ENCODE data around the gene NLGN1. TPM values are rescaled to one million over a fixed set of nuclear protein-coding genes. Genes with fewer than 3 reads are reported as not detected.
"Not testable (repeated sequence)": the region's sequence is repeated elsewhere in the genome, so short reads cannot be mapped to it uniquely, and the experiment has no call there.

The NLGN1 gene
- total RNA-seq, 4 donors from 2014 or later = 21.6 to 50.7 (median 30.4) TPM

DNA sequence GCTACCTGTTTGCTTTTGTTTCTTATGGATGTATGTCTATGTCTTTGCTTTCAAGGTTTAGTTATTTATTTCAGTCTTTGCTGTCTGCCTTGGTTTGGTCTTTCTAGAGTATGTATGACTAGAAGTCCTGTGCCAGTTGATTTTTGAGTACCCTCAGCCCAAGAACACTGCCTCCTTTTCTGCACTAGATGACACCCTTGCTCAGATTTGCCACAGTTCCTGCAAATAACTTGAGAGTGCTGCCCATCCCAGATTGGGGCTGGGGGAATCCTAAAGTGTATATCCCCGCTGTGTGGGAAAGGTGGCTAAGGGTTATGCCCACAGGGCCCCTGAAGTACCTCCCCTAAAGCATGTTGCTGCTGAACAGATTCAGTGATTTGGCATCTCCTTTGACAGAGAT is 32.0 kb downstream of the NLGN1 start:
- no peaks in the 10 kb centered on the region for H3K36me3 ChIP-seq
- no peaks in the 10 kb centered on the region for H3K4me1 ChIP-seq
- H3K27ac ChIP-seq = no peak overlapping the region
- peaks cover 0 to 52% (median 4%) of the 10 kb centered on the region in 4 donors for H3K9me3 ChIP-seq
- TF ChIP-seq, protein P1, sequence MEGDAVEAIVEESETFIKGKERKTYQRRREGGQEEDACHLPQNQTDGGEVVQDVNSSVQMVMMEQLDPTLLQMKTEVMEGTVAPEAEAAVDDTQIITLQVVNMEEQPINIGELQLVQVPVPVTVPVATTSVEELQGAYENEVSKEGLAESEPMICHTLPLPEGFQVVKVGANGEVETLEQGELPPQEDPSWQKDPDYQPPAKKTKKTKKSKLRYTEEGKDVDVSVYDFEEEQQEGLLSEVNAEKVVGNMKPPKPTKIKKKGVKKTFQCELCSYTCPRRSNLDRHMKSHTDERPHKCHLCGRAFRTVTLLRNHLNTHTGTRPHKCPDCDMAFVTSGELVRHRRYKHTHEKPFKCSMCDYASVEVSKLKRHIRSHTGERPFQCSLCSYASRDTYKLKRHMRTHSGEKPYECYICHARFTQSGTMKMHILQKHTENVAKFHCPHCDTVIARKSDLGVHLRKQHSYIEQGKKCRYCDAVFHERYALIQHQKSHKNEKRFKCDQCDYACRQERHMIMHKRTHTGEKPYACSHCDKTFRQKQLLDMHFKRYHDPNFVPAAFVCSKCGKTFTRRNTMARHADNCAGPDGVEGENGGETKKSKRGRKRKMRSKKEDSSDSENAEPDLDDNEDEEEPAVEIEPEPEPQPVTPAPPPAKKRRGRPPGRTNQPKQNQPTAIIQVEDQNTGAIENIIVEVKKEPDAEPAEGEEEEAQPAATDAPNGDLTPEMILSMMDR (IDR thresholded peaks at IDR 0.05) = no peak
- TF ChIP-seq EP300 (IDR thresholded peaks at IDR 0.05) = no peak
- no peak for TF ChIP-seq POLR2A (IDR thresholded peaks at IDR 0.05)
- DNase-seq (ENCODE audit: low spot score in 2 of 2) = no peak
- WGBS, 2 donors = 94 to 100% methylated on average over 1 of the region's 1 CpG
- H3K27me3 ChIP-seq = no peaks in the 10 kb centered on the region
- no peak overlapping the region for H3K4me3 ChIP-seq

DNA sequence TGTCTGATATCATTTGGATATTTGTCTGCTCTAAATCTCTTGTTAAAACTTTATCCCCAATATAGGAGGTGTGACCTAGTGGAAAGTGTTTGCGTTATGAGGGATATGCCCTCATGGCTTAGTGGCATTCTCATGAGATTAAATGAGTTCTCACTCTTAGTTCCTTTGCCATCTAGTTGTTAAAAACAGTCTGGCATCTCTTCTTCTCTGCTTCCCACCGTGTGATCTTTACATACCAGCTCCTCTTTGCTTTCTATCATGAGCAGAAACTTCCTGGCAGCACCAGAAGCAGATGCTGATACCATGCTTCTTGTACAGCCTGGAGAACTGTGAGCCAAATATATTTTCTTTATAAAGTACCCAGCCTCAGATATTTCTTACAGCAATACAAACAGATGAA is 33.0 kb downstream of the NLGN1 start:
- Histone ChIP-seq H3K27me3 (no peaks in the 10 kb centered on the region), H3K9me3 (peaks cover 0 to 41% (median 4%) of the 10 kb centered on the region in 4 donors), H3K4me3 (no peak overlapping the region), H3K4me1 (no peaks in the 10 kb centered on the region), H3K36me3 (no peaks in the 10 kb centered on the region), H3K27ac (no peak overlapping the region)
- no peak for TF ChIP-seq EP300 (IDR thresholded peaks at IDR 0.05)
- TF ChIP-seq, protein P1 (IDR thresholded peaks at IDR 0.05) = no peak
- TF ChIP-seq POLR2A (IDR thresholded peaks at IDR 0.05) = no peak
- no peak for DNase-seq (ENCODE audit: low spot score in 2 of 2)
- WGBS, 2 donors = 68 to 73% methylated on average over 2 of the region's 2 CpGs

DNA sequence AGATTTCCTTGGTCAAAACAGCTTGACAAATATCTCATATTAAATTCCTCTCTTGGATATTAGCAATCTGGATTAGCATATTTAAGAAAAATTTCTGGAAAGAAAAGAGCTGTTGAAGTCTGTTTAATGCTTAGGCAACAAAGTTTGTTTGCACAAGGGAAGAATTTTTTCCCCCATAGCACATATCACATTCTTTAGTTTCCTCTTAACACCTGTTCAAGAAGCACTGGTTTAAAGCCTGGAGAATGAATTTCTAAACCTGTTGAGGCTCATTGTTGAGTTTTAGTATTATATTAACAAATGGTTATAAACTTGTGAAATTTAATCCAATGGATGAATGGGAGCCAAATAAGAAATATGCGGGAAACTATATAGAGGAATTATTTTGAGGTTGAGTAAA is 41.5 kb downstream of the NLGN1 start:
- H3K4me1 ChIP-seq = no peaks in the 10 kb centered on the region
- no peaks in the 10 kb centered on the region for H3K27me3 ChIP-seq
- no peak overlapping the region for H3K4me3 ChIP-seq
- TF ChIP-seq, protein P1 (IDR thresholded peaks at IDR 0.05) = no peak
- TF ChIP-seq EP300 (IDR thresholded peaks at IDR 0.05) (no peak), POLR2A (IDR thresholded peaks at IDR 0.05) (no peak)
- H3K27ac ChIP-seq = no peak overlapping the region
- 75 to 76% methylated on average over 1 of the region's 1 CpG for whole genome bisulfite sequencing, 2 donors
- no peaks in the 10 kb centered on the region for H3K9me3 ChIP-seq
- no peaks in the 10 kb centered on the region for H3K36me3 ChIP-seq
- DNase-seq (ENCODE audit: low spot score in 2 of 2) = no peak

DNA sequence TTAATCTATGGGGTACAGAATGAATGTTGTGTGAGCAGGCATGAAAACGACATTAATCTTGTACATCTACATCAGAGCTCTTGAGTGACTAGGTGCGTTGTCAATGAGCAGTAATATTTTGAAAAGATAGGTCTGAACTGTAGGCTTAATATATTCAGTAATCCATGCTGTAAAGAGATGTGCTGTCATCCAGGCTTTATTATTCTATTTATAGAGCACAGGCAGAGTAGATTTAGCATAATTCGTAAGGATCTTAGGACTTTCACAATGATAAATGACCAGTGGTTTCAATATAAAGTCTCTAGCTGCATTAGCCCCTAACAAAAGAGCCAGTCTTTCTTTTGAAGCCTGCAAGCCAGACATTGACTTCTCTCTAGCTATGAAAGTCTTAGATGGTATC is 43.0 kb downstream of the NLGN1 start:
- H3K27ac ChIP-seq = no peak overlapping the region
- no peaks in the 10 kb centered on the region for H3K27me3 ChIP-seq
- TF ChIP-seq, protein P1 (IDR thresholded peaks at IDR 0.05) = no peak
- TF ChIP-seq POLR2A (IDR thresholded peaks at IDR 0.05) (no peak), EP300 (IDR thresholded peaks at IDR 0.05) (no peak)
- DNase-seq (ENCODE audit: low spot score in 2 of 2) = no peak
- H3K36me3 ChIP-seq = no peaks in the 10 kb centered on the region
- no peaks in the 10 kb centered on the region for H3K4me1 ChIP-seq
- no peak overlapping the region for H3K4me3 ChIP-seq
- H3K9me3 ChIP-seq = no peaks in the 10 kb centered on the region
- WGBS, 2 donors = 73 to 85% methylated on average over 3 of the region's 3 CpGs

DNA sequence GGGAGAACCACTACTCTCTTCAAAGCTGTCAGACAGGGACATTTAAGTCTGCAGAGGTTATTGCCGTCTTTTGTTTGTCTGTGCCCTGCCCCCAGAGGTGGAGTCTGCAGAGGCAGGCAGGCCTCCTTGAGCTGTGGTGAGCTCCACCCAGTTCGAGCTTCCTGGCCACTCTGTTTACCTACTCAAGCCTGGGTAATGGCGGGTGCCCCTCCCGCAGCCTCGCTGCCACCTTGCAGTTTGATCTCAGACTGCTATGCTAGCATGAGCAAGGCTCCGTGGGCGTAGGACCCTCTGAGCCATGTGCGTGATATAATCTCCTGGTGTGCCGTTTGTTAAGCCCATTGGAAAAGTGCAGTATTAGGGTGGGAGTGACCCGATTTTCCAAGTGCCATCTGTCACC is 54.0 kb downstream of the NLGN1 start:
- not testable (repeated sequence) for H3K27ac ChIP-seq; H3K36me3 ChIP-seq; H3K27me3 ChIP-seq; H3K4me1 ChIP-seq; DNase-seq (ENCODE audit: low spot score in 2 of 2); H3K4me3 ChIP-seq
- peaks cover 0 to 28% (median 0%) of the 10 kb centered on the region in 4 donors for H3K9me3 ChIP-seq
- 93 to 97% methylated on average over 9 to 10 of the region's 10 CpGs for WGBS, 2 donors

DNA sequence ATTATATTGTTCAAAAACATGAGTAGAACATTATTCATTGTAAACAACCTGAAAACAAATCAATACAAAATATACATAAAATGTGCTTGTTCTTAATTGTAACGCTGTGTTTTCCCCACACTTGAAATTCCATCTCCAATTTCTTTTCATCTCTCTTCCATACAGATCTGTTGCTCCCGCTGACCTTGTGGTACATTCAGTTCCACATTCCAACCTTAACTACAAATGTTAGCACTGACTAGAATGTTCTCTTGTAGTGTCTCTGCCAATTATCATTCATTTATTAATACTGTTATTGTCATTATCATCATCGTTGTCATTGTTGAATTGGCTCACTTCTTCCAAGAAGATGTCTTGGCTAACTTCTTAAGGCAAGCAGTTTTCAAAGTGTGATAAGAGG is 65.7 kb downstream of the NLGN1 start:
- no peak for DNase-seq (ENCODE audit: low spot score in 2 of 2)
- Histone ChIP-seq H3K27me3 (no peaks in the 10 kb centered on the region), H3K9me3 (no peaks in the 10 kb centered on the region), H3K36me3 (no peaks in the 10 kb centered on the region), H3K27ac (no peak overlapping the region), H3K4me3 (no peak overlapping the region), H3K4me1 (no peaks in the 10 kb centered on the region)
- 79 to 80% methylated on average over 3 of the region's 3 CpGs for WGBS, 2 donors
- TF ChIP-seq POLR2A (IDR thresholded peaks at IDR 0.05) = no peak
- no peak for TF ChIP-seq EP300 (IDR thresholded peaks at IDR 0.05)
- TF ChIP-seq, protein P1 (IDR thresholded peaks at IDR 0.05) = no peak
